D721Med (cell line): ENCODE measurements around the gene PAK4.
"Not testable (repeated sequence)": the region's sequence is repeated elsewhere in the genome, so short reads cannot be mapped to it uniquely, and the experiment has no call there.

Source experiments
- DNase-seq: peaks from one replicate; pipeline ENCODE4 v3.0.0; 2011; ENCODE audit warnings: low spot score; ENCODE audit not compliant: insufficient read length
- FAIRE-seq: peaks from 2 replicates; lab custom pipeline; 2011; peaks lifted over from hg19 to GRCh38; lab: Jason Lieb, UNC
- TF ChIP-seq, protein P1 (sequence below): IDR thresholded peaks from 2 replicates; pipeline ENCODE4 v1.5.1; 2012; ENCODE audit warnings: mild to moderate bottlenecking, control low read depth; ENCODE audit not compliant: insufficient read depth; ENCODE audit errors: missing control alignments

The PAK4 gene

GRCh38 chr19:39113199-39113598, 12.4 kb upstream of the PAK4 start:
- FAIRE-seq (no peak), DNase-seq (no peak)
- TF ChIP-seq, protein P1, sequence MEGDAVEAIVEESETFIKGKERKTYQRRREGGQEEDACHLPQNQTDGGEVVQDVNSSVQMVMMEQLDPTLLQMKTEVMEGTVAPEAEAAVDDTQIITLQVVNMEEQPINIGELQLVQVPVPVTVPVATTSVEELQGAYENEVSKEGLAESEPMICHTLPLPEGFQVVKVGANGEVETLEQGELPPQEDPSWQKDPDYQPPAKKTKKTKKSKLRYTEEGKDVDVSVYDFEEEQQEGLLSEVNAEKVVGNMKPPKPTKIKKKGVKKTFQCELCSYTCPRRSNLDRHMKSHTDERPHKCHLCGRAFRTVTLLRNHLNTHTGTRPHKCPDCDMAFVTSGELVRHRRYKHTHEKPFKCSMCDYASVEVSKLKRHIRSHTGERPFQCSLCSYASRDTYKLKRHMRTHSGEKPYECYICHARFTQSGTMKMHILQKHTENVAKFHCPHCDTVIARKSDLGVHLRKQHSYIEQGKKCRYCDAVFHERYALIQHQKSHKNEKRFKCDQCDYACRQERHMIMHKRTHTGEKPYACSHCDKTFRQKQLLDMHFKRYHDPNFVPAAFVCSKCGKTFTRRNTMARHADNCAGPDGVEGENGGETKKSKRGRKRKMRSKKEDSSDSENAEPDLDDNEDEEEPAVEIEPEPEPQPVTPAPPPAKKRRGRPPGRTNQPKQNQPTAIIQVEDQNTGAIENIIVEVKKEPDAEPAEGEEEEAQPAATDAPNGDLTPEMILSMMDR, result no peak

- FAIRE-seq, result no peak
- TF ChIP-seq, protein P1, result no peak
These were observed 10.3 kb upstream of the PAK4 start for GRCh38 chr19:39115105-39115847.

GRCh38 chr19:39117023-39117422, 8.6 kb upstream of the PAK4 start:
- FAIRE-seq, DNase-seq: not testable (repeated sequence)

More at GRCh38 chr19:39115105-39115847, 10.3 kb upstream of the PAK4 start:
- DNase-seq, result no peak

GRCh38 chr19:39119830-39120229, 5.8 kb upstream of the PAK4 start:
- no peak for FAIRE-seq
- TF ChIP-seq, protein P1, result no peak
- DNase-seq, result no peak

- DNase-seq (no peak), FAIRE-seq (no peak)
- TF ChIP-seq, protein P1, result no peak
These were observed 2.5 kb upstream of the PAK4 start for GRCh38 chr19:39122934-39123731.

GRCh38 chr19:39124136-39124764, 1.3 kb upstream of the PAK4 start:
- FAIRE-seq (no peak), DNase-seq (no peak)
- TF ChIP-seq, protein P1, result no peak

- TF ChIP-seq, protein P1, result no peak
- no peak for FAIRE-seq
- no peak for DNase-seq
These were observed 410 bp upstream of the PAK4 start for GRCh38 chr19:39125199-39125553.
